Astrocyte (in vitro differentiated cells and primary cell): ENCODE results near the gene MRPS12. TPM values are rescaled to one million over a fixed set of nuclear protein-coding genes. Genes with fewer than 3 reads are reported as not detected.

Experiments
- DNase-seq: peaks from one replicate; pipeline ENCODE4 v3.0.0-alpha.2; 2010; ENCODE audit warnings: low read depth
- FAIRE-seq: peaks from 2 replicates; lab custom pipeline; 2011; peaks lifted over from hg19 to GRCh38; lab: Jason Lieb, UNC
- H2AFZ ChIP-seq: 2 replicates; pipeline ENCODE4 v1.6.0; 2012; ENCODE audit warnings: low read depth, low read length, inconsistent platforms
- H3K27ac ChIP-seq: 2 replicates; pipeline ENCODE4 v1.5.1; 2011; ENCODE audit warnings: low read depth, low read length, inconsistent platforms
- H3K27me3 ChIP-seq: 2 replicates; pipeline ENCODE4 v1.6.0; 2011; ENCODE audit warnings: low read length, inconsistent platforms; ENCODE audit not compliant: insufficient read depth
- H3K36me3 ChIP-seq: 2 replicates; pipeline ENCODE4 v1.5.1; 2011; ENCODE audit warnings: low read length, inconsistent platforms; ENCODE audit not compliant: insufficient read depth
- H3K4me1 ChIP-seq: 2 replicates; pipeline ENCODE4 v1.5.1; 2011; ENCODE audit warnings: low read length, inconsistent platforms; ENCODE audit not compliant: insufficient read depth
- H3K4me2 ChIP-seq: 2 replicates; pipeline ENCODE4 v1.6.0; 2012; ENCODE audit warnings: low read length, inconsistent platforms
- H3K4me3 ChIP-seq: 2 replicates; pipeline ENCODE4 v1.5.1; 2011; ENCODE audit warnings: low read depth, mild to moderate bottlenecking, low read length, inconsistent platforms; ENCODE audit not compliant: insufficient read depth
- H3K79me2 ChIP-seq: 2 replicates; pipeline ENCODE4 v1.6.0; 2012; ENCODE audit warnings: mild to moderate bottlenecking, low read length, inconsistent platforms; ENCODE audit not compliant: insufficient read depth
- H3K9ac ChIP-seq: 2 replicates; pipeline ENCODE4 v1.6.0; 2012; ENCODE audit warnings: mild to moderate bottlenecking, low read length, inconsistent platforms
- H3K9me3 ChIP-seq: 2 replicates; pipeline ENCODE4 v1.5.1; 2012; ENCODE audit warnings: low read depth, mild to moderate bottlenecking, low read length, inconsistent platforms; ENCODE audit not compliant: insufficient read depth
- H4K20me1 ChIP-seq: 2 replicates; pipeline ENCODE4 v1.6.0; 2012; ENCODE audit warnings: low read length, inconsistent platforms; ENCODE audit not compliant: insufficient read depth
- H3K27ac Mint-ChIP-seq: one replicate; pipeline ENCODE4 v1.8.0; 2021; ENCODE audit warnings: mild to moderate bottlenecking, mixed read lengths; ENCODE audit not compliant: unreplicated experiment
- H3K27me3 Mint-ChIP-seq: one replicate; pipeline ENCODE4 v1.8.0; 2021; ENCODE audit warnings: low read depth, mixed read lengths; ENCODE audit not compliant: unreplicated experiment
- H3K36me3 Mint-ChIP-seq: one replicate; pipeline ENCODE4 v1.8.0; 2021; ENCODE audit warnings: low read depth, mixed read lengths; ENCODE audit not compliant: unreplicated experiment
- H3K4me1 Mint-ChIP-seq: one replicate; pipeline ENCODE4 v1.8.0; 2021; ENCODE audit warnings: low read depth, mixed read lengths; ENCODE audit not compliant: unreplicated experiment
- H3K4me3 Mint-ChIP-seq: one replicate; pipeline ENCODE4 v1.8.0; 2021; ENCODE audit warnings: mild to moderate bottlenecking, moderate library complexity, mixed read lengths; ENCODE audit not compliant: unreplicated experiment
- H3K9me3 Mint-ChIP-seq: one replicate; pipeline ENCODE4 v1.8.0; 2021; ENCODE audit warnings: mild to moderate bottlenecking, mixed read lengths; ENCODE audit not compliant: unreplicated experiment
- CTCF ChIP-seq: IDR thresholded peaks from 2 replicates; pipeline ENCODE4 v1.5.1; 2011; ENCODE audit warnings: low read depth, mild to moderate bottlenecking, inconsistent platforms, low read length, moderate library complexity; ENCODE audit not compliant: insufficient read depth
- EZH2 ChIP-seq: IDR thresholded peaks from 2 replicates; pipeline ENCODE4 v1.6.1; 2012; ENCODE audit warnings: mild to moderate bottlenecking, low read length, inconsistent platforms; ENCODE audit not compliant: insufficient read depth
- total RNA-seq: library from RNA; stranded (reverse); gene quantifications from 2 replicates; pipeline ENCODE4 v1.2.1, GENCODE V29; 2021

Gene MRPS12
- total RNA-seq, 1 donor from 2014 or later, result 59.5 TPM

- peak; percentile 75 for DNase-seq
- peaks cover 4% of the 10 kb centered on the region for H3K36me3 ChIP-seq
- TF ChIP-seq EZH2 (no peak), CTCF (peak; percentile 98)
- H2AFZ ChIP-seq, result peak within 1 kb of the TSS; percentile 88
- peak; percentile 23 for FAIRE-seq
- H3K4me1 Mint-ChIP-seq, result peaks cover 2% of the 10 kb centered on the region
- peaks cover 41% of the 10 kb centered on the region for H3K79me2 ChIP-seq
- peak within 1 kb of the TSS; percentile 98 for H3K4me3 Mint-ChIP-seq
- H3K4me2 ChIP-seq, result peak within 1 kb of the TSS; percentile 100
- H3K4me1 ChIP-seq, result peaks cover 10% of the 10 kb centered on the region
- peaks cover 15% of the 10 kb centered on the region for H4K20me1 ChIP-seq
- H3K27me3 ChIP-seq, result no peaks in the 10 kb centered on the region
- no peaks in the 10 kb centered on the region for H3K9me3 ChIP-seq
- no peaks in the 10 kb centered on the region for H3K27me3 Mint-ChIP-seq
- H3K36me3 Mint-ChIP-seq, result peaks cover 12% of the 10 kb centered on the region
- peak within 1 kb of the TSS; percentile 95 for H3K27ac ChIP-seq
- H3K9ac ChIP-seq, result peak within 1 kb of the TSS; percentile 95
- H3K27ac Mint-ChIP-seq, result peak within 1 kb of the TSS; percentile 96
- H3K9me3 Mint-ChIP-seq, result peaks cover 5% of the 10 kb centered on the region
- peak within 1 kb of the TSS; percentile 95 for H3K4me3 ChIP-seq
Observed at GRCh38 chr19:38929929-38930775, 592 bp upstream of the MRPS12 start, which contains the start of gene SARS2. SARS2 (minus strand) TSS chr19:38930763; CDS start chr19:38930736, 27 bp downstream.

- TF ChIP-seq CTCF (no peak), EZH2 (no peak)
- Histone ChIP-seq H3K79me2 (peaks cover 41% of the 10 kb centered on the region), H3K9ac (peak overlapping the region; percentile 95), H4K20me1 (peaks cover 15% of the 10 kb centered on the region), H3K36me3 (peaks cover 4% of the 10 kb centered on the region), H3K9me3 (no peaks in the 10 kb centered on the region), H3K27me3 (no peaks in the 10 kb centered on the region), H3K4me3 (peak overlapping the region; percentile 95), H2AFZ (peak overlapping the region; percentile 88), H3K27ac (peak overlapping the region; percentile 95), H3K4me2 (peak overlapping the region; percentile 100), H3K4me1 (peaks cover 10% of the 10 kb centered on the region)
- DNase-seq (no peak), FAIRE-seq (no peak)
- Mint-ChIP-seq H3K36me3 (peaks cover 12% of the 10 kb centered on the region), H3K4me3 (peak overlapping the region; percentile 98), H3K4me1 (peaks cover 2% of the 10 kb centered on the region), H3K27ac (peak overlapping the region; percentile 96), H3K27me3 (no peaks in the 10 kb centered on the region), H3K9me3 (peaks cover 11% of the 10 kb centered on the region)
Observed at GRCh38 chr19:38931521-38931793, 713 bp downstream of the MRPS12 start.
